ENCODE data around the gene DAAM2.

DNA sequence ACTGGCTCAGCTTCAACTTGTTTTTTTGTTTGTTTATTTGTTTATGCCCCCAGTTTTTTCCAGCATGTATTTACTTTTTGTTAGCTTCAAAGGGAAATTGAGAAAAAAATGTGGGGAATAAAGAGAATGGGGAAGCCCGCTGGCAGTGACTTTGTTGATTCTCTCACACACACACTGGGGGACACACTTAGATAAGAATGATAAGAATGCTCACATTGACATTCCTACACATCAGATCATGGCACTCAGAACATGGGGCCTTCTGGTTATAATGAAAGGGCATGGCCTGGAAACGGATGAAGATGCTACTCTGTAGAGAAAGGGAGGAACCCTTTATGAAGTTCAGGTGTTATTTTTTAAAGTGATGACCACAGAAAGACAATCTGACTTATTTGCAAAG is 15.6 kb upstream of the DAAM2 start:
- TF ChIP-seq, protein P1, sequence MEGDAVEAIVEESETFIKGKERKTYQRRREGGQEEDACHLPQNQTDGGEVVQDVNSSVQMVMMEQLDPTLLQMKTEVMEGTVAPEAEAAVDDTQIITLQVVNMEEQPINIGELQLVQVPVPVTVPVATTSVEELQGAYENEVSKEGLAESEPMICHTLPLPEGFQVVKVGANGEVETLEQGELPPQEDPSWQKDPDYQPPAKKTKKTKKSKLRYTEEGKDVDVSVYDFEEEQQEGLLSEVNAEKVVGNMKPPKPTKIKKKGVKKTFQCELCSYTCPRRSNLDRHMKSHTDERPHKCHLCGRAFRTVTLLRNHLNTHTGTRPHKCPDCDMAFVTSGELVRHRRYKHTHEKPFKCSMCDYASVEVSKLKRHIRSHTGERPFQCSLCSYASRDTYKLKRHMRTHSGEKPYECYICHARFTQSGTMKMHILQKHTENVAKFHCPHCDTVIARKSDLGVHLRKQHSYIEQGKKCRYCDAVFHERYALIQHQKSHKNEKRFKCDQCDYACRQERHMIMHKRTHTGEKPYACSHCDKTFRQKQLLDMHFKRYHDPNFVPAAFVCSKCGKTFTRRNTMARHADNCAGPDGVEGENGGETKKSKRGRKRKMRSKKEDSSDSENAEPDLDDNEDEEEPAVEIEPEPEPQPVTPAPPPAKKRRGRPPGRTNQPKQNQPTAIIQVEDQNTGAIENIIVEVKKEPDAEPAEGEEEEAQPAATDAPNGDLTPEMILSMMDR (conservative IDR thresholded peaks at IDR 0.05) = no peak
- TF ChIP-seq ZFX (IDR thresholded peaks at IDR 0.05) = no peak

Measured in C4-2B (cell line).